ENCODE results near the gene NF1.
A peak's percentile ranks its signal among the peaks of the same experiment; 100 is the strongest.
"Not testable (repeated sequence)": the region's sequence is repeated elsewhere in the genome, so short reads cannot be mapped to it uniquely, and the experiment has no call there.

The NF1 gene

DNA sequence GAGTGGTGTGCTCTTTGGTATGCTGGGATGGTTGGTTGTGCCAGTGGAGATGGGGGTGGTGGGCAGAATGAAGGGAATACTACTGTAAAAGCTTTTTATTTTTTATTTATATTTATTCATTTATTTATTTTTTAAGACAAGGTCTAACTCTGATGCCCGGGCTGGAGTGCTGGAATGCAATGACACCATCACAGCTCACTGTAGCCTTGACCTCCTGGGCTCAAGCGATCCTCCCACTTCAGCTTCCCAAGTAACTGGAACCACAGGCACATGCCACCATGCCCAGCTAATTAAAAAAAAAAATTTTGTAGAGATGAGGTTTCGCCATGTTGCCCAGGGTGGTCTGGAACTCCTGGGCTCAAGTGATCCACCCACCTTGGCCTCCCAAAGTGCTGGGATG lies 4.1 kb upstream of the NF1 start:
- not testable (repeated sequence) for DNase-seq

- DNase-seq: no peak
Measured at GRCh38 chr17:31092475-31093064, 2.2 kb upstream of the NF1 start.

- no peak for DNase-seq
Measured at GRCh38 chr17:31093866-31094599, 744 bp upstream of the NF1 start.

- peak; percentile 74 for DNase-seq
Measured at GRCh38 chr17:31095236-31096105, 694 bp downstream of the NF1 start.

DNA sequence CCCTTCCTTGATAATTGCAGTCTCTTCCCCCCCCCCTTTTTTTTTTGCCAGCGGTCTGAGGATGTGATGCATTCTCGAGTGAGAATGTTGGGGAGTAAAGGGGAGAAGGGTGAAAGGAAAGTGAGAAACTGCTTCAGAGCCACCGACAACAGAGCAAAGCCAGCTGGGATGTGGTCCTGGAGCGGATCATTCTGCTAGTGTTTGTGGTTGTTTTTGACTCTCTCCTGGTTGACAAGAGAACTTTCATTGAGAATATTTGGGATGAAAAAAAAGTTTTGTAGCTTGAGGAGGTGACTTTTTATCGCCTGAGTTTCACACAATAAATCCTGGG lies 1.3 kb downstream of the NF1 start:
- no peak for DNase-seq

- DNase-seq: no peak
Measured at GRCh38 chr17:31099016-31099415, 4.2 kb downstream of the NF1 start.

DNA sequence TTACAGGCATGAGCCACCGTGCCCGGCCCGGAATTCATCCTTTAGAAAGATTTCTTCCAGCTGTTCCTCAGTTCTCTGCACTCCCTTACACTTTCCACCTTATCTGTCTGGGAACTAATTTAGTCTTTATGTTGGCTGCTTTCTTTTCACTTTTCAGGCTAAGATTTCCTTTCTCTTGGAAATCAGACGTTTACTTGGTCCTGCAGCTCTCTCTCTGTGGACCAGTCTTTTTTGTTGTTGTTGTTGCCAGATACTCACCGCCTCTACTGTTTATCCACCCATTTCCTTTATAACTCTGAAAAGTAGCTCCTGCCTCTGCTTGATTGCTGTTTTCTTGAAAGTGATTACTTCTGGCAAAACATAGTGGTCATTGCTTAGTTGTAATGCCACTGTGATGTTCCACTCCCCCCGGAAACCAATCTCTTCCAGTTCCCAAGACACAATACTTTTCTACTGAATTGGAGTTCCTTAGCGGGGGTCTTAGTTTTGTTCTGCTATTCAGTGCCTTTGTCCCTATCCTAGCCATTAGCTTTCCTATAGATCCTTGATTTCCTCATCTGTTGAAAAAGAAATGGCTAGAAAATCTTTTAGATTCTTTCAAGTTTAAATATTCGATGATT lies 6.2 kb downstream of the NF1 start:
- no peak for DNase-seq

GRCh38 chr17:31101943-31102342 lies 7.2 kb downstream of the NF1 start:
- no peak for DNase-seq

DNA sequence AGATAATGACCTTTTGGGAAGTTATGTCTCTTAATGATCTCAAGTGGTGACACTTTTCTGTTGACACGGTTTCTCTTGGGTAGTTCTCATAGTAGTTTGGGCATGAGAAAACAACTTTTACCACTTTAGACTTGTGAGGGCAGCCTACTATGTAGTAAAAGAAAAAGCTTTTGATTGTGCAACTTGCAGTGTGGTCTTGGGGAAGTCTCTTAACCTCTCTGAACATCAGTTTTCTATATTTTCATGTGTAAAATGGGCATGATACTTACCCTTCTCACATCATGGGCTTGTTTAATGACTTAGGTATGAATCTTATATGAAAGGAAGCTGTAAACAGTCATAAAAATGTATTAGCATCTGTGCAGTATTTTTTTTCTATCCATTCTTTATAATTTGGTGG lies 11.2 kb downstream of the NF1 start:
- DNase-seq: no peak

DNA sequence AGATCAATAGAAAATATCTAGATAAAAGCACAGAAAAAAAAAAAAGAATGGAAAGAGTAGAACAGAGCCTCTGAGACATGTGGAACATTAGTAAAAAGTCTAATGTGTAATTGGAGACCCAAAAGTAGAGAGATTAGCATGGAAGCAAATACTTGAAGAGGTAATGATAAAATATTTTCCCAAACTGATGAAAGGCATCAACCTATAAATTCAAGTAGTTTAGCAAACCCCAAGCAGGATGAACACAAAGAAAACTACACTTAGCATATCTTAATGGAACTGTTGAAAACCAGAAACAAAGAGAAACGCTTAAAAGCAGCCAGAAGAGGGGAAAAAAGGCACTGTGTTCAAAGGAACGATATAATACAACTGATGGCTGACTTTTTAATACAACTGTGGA lies 16.4 kb downstream of the NF1 start:
- no peak for DNase-seq

DNA sequence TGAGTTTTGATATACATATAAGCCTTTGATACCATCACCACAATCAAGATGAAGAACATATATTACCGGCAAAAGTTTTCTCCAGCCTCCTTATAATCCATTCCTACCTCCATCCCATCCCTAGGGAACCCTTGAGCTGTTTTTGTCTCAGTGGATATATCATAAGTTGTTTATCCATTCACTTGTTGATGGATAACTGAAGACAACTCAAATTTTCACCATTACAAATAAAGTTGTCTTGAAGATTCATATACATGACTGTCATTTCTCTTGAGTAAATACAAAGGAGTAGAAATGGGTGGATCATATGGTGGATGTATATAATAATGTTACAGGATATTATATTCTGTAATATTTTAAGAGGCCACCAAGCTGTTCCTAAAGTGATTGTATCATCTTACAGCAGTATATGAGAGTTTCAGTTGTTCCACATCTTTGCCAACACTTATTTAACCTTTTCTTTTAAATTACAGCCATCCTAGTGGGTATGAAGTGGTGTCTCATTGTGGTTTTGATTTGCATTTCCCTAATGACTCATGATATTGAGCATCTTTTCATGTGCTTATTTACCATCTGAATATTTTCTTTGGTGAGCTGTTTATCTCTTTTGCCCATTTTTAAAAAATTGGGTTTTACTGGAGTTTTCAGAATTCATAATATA lies 17.4 kb downstream of the NF1 start:
- no peak for DNase-seq

DNA sequence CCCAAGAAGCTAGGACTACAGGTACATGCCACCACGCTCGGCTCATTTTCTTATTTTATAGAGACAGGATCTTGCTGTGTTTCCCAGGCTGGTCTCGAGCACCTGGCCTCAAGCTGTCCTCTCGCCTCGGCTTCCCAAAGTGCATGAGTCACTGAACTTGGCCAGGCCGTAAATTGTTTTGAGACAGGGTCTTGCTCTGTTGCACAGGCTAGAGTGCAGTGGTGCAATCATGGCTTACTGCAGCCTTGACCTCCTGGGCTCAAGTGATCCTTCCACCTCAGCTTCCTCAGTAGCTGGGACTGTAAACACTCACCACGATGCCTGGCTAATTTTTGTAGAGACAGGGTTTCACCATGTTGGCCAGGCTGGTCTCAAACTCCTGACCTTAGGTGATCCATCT lies 18.6 kb downstream of the NF1 start:
- not testable (repeated sequence) for DNase-seq

- DNase-seq: no peak
Measured at GRCh38 chr17:31113939-31114338, 19.2 kb downstream of the NF1 start.

DNA sequence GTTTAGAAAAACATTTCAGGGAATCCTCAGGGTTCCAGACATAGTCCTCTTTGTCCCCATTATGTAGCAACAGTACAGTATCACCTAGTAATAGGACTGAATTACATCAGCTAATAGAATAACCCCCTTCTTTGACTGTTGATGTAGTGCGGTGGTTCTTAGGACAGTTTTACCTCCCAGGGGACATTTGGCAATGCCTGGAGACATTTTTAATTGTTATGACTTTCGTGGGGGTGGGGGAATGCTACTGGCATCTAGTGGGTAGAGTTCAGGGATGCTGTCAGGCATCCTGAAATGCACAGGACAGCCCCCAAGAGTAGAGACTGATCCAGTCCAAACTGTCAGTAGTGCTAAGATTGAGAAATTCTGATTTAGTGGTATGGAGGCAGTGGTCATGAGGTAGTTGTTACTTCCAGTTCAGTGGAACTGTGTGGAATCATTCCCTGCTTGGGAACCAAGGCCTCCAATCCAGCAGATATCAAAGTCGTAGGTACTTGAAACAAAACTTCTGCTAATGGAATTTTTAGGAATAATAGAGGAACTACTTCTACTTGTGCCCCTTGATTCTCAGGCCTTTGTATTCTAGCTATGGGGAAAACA lies 20.3 kb downstream of the NF1 start:
- DNase-seq: no peak

GRCh38 chr17:31116167-31116566 lies 21.4 kb downstream of the NF1 start:
- no peak for DNase-seq

DNA sequence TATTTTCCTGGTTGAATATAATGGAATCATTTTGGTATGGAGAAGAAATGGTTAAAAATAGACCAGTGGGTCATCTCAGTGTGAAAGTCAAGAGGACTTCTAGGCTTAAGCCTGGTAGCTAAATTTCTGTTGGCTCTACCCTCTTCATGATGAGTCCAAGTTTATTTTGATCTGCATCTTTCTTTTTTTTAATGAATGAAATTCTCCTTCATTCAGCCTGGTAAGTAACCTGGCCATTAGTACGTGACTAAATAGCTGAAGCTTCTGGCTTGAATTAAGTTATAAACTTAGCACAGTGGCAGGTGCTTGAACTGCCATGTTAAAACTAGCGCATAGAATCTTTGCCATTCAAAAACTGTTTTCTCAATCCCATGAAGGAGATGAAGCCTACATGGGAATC lies 28.0 kb downstream of the NF1 start:
- no peak for DNase-seq

GRCh38 chr17:31126318-31126717 lies 31.5 kb downstream of the NF1 start:
- DNase-seq: no peak

DNA sequence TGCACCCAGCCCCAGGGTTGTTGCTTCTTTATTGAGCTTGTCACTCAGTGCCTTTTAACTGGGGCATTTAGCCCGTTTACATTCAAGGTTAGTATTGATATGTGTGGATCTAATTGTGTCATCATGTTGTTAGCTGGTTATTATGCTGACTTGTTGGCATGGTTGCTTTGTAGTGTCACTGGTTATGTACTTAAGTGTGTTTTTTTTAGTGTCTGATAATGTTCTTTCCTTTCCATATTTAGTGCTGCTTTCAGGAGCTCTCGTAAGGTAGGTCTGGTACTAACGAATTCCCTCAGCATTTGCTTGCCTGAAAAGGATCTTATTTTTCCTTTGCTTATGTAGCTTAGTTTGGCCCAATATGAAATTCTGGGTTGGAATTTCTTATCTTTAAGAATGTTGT lies 33.5 kb downstream of the NF1 start:
- no peak for DNase-seq

DNA sequence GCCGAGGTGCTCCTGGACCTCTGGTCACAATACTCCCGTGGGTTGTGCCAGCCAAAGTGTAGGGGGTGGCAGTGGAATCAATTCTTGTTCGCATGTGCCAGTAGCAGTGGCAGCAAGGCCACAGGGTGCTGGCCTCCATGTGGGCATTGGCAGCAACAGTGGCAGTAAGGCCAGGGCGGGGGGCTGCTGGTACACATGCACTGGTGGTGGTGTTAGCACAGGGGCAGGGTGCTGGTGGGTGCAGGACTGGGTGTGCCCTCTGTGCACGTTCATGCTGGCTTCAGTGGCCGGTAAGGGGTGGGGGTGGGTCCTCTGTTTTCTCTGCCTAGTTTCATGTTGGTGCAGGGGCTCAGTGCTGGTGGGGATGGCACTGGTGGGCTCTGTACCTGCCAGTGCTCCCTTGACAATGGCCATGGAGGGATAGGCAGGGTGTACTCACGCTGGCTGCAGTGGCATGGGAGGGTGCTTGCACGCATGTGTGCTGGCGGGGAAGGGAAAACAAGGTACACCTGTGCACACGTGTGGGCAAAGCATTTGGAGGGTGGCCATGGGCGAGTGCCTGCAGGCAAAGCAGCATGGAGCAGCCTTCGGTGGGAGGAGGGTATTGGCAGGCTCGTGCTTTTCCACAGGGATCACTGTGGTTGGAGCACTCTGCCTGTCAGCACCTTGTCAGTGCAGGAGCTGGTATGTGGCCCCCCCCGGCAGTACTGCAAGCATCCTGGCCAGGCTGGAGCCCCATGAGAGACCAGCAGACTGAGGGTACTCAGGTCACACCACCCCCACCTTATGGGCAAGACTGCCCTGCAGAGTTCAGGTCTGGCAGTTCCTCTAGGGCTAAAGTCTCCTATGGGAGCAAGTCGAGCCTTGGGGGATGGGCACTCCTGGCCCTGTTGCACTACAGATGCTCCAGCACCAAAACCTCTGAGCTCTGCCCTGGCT lies 35.8 kb downstream of the NF1 start:
- no peak for DNase-seq

DNA sequence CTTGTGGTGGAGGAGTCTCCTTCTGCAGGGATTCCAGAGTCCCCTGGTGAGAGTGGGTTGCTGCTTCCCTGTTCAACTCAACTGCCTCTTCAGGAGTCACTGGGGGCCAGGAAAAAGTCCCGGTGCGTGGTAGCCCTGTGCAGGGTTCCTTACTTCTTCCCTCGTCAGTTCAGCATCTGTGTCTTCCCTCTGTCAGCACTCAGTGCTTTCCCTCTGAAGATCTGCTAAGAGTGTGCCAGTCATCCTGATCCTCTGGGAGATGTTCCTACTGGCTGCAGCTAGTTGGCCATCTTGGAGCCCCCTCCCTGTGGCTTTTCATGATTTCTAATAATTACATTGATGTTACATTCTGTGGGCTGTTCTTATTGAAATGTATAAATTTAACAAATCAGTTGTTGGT lies 36.5 kb downstream of the NF1 start:
- no peak for DNase-seq

DNA sequence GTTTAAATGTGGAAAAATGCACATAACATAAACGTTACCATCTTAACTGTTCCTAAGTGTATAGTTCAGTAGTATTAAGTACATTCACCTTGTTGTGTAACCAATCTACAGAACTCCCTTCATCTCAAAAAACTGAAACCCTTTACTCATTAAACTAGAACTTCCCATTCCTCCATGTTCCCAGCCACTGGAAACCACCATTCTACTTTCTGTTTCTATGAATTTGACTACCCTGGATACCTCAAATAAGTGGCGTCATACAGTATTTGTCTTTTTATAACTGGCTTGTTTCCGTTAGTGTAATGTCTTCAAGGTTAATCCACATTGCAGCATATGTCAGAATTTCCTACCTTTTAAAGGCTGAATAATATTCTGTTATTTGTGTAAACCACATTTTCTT lies 38.2 kb downstream of the NF1 start:
- DNase-seq: no peak

DNA sequence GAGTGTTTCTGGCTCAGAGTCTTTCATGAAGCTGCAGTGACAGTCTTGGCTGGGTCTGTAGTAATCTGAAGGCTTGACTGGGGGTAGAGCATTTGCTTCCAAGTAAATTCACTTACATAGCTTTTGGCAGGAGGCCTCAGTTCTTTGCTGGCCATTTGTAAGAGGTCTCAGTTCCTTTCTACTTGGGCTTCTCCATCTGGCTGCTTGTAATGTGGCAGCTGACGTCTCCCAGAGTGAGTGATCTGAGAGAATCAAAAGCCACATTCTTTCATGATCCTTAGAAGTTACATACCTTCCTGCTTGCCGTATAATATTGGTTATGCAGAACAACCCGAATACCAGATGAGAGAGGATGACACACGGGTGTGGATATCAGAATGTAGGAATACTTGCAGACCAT lies 39.8 kb downstream of the NF1 start:
- DNase-seq: no peak
